HFFc6 (cell line): ENCODE measurements around the gene SLC4A8. TPM values are rescaled to one million over a fixed set of nuclear protein-coding genes. Genes with fewer than 3 reads are reported as not detected.

Experiments used
- DNase-seq: peaks from one replicate; pipeline ENCODE4 v3.0.0-alpha.2; 2018
- H3K27ac Mint-ChIP-seq: 2 replicates; pipeline ENCODE4 v1.8.0; 2020; ENCODE audit warnings: mild to moderate bottlenecking, mixed read lengths
- H3K27me3 Mint-ChIP-seq: 2 replicates; pipeline ENCODE4 v1.8.0; 2021; ENCODE audit warnings: mild to moderate bottlenecking, moderate library complexity, mixed read lengths; ENCODE audit not compliant: insufficient read depth
- H3K36me3 Mint-ChIP-seq: 2 replicates; pipeline ENCODE4 v1.8.0; 2021; ENCODE audit warnings: low read depth, mixed read lengths
- H3K4me1 Mint-ChIP-seq: 2 replicates; pipeline ENCODE4 v1.8.0; 2020; ENCODE audit warnings: low read depth, mixed read lengths
- H3K4me3 Mint-ChIP-seq: 2 replicates; pipeline ENCODE4 v1.8.0; 2020; ENCODE audit warnings: mild to moderate bottlenecking, moderate library complexity, mixed read lengths
- H3K9me3 Mint-ChIP-seq: 2 replicates; pipeline ENCODE4 v1.8.0; 2020; ENCODE audit warnings: mild to moderate bottlenecking, mixed read lengths
- CTCF ChIP-seq: fragments of 200-600 bp; sonication (generic); IDR thresholded peaks from 2 replicates; pipeline ENCODE4 v1.5.0; 2021; ENCODE audit warnings: antibody characterized with exemption, mild to moderate bottlenecking
- total RNA-seq, 6 experiments: library from RNA; stranded (reverse); fragmentation: NEBNext Ultra II Directional; extraction: Animal tissue kit (Norgen Biotek cat#: 25700); gene quantifications; 2 replicates in 1 of 6; 3 replicates in 5 of 6; pipeline ENCODE4 v1.2.3, GENCODE V29; 2021

SLC4A8 gene
- total RNA-seq, 6 experiments from 2014 or later = 10.2 to 21.9 (median 14.4) TPM

- H3K36me3 Mint-ChIP-seq = peaks cover 4% of the 10 kb centered on the region; the same call in 1 of the 2 replicates
- H3K4me3 Mint-ChIP-seq = peak overlapping the region; percentile 88
- no peaks in the 10 kb centered on the region for H3K9me3 Mint-ChIP-seq
- DNase-seq = peak; percentile 49
- no peak; the same call in 1 of the 2 replicates for TF ChIP-seq CTCF
- H3K27ac Mint-ChIP-seq = peak overlapping the region; percentile 99
- H3K27me3 Mint-ChIP-seq = no peaks in the 10 kb centered on the region; the same call in 1 of the 2 replicates
- H3K4me1 Mint-ChIP-seq = peaks cover 84% of the 10 kb centered on the region
Measured at GRCh38 chr12:51392556-51393237, 31.9 kb upstream of the SLC4A8 start.

- peak; percentile 98 for DNase-seq
- H3K36me3 Mint-ChIP-seq = peaks cover 4% of the 10 kb centered on the region; the same call in 1 of the 2 replicates
- peaks cover 72% of the 10 kb centered on the region for H3K4me1 Mint-ChIP-seq
- no peaks in the 10 kb centered on the region for H3K9me3 Mint-ChIP-seq
- H3K27ac Mint-ChIP-seq = peak overlapping the region; percentile 99
- H3K27me3 Mint-ChIP-seq = no peaks in the 10 kb centered on the region; the same call in 1 of the 2 replicates
- no peak for TF ChIP-seq CTCF
- H3K4me3 Mint-ChIP-seq = peak overlapping the region; percentile 88
Measured at GRCh38 chr12:51393676-51394545, 30.7 kb upstream of the SLC4A8 start.

GRCh38 chr12:51395283-51396230 is 29.1 kb upstream of the SLC4A8 start:
- Mint-ChIP-seq H3K27me3 (no peaks in the 10 kb centered on the region; the same call in 1 of the 2 replicates), H3K4me1 (peaks cover 60% of the 10 kb centered on the region), H3K36me3 (peaks cover 4% of the 10 kb centered on the region; the same call in 1 of the 2 replicates), H3K4me3 (no peak overlapping the region), H3K27ac (peak overlapping the region; percentile 99), H3K9me3 (no peaks in the 10 kb centered on the region)
- no peak for TF ChIP-seq CTCF
- DNase-seq = no peak

- no peaks in the 10 kb centered on the region; the same call in 1 of the 2 replicates for H3K27me3 Mint-ChIP-seq
- DNase-seq = no peak
- peaks cover 4% of the 10 kb centered on the region; the same call in 1 of the 2 replicates for H3K36me3 Mint-ChIP-seq
- TF ChIP-seq CTCF = no peak
- H3K9me3 Mint-ChIP-seq = no peaks in the 10 kb centered on the region
- no peak overlapping the region for H3K4me3 Mint-ChIP-seq
- peaks cover 47% of the 10 kb centered on the region for H3K4me1 Mint-ChIP-seq
- H3K27ac Mint-ChIP-seq = no peak overlapping the region
Measured at GRCh38 chr12:51397670-51398069, 27.0 kb upstream of the SLC4A8 start.

GRCh38 chr12:51399891-51400290 is 24.7 kb upstream of the SLC4A8 start:
- Mint-ChIP-seq H3K9me3 (no peaks in the 10 kb centered on the region), H3K4me1 (peaks cover 25% of the 10 kb centered on the region), H3K27ac (no peak overlapping the region), H3K36me3 (no peaks in the 10 kb centered on the region), H3K27me3 (no peaks in the 10 kb centered on the region; the same call in 1 of the 2 replicates), H3K4me3 (no peak overlapping the region)
- no peak for TF ChIP-seq CTCF
- no peak for DNase-seq
